ENCODE measurements around the gene PTPN4. TPM values are rescaled to one million over a fixed set of nuclear protein-coding genes. Genes with fewer than 3 reads are reported as not detected.

Gene PTPN4
- total RNA-seq, 2 experiments from 2014 or later: 49.3 to 50.6 TPM

- Histone ChIP-seq H3K4me3 (ENCODE audit: low read depth, low read length, poor library complexity, severe bottlenecking) (no peak overlapping the region), H2AFZ (ENCODE audit: low read length) (no peak overlapping the region), H3K9me2 (ENCODE audit: insufficient read depth, low read length) (no peaks in the 10 kb centered on the region), H3K4me2 (ENCODE audit: low read length) (no peak overlapping the region), H3K36me3 (ENCODE audit: insufficient read depth, low read length) (peaks cover 6% of the 10 kb centered on the region), H3K27ac (ENCODE audit: low read depth, low read length, poor library complexity, severe bottlenecking) (no peak overlapping the region), H4K20me1 (ENCODE audit: insufficient read depth, low read length) (no peaks in the 10 kb centered on the region), H3K79me2 (ENCODE audit: insufficient read depth, low read depth, low read length) (no peaks in the 10 kb centered on the region), H3K9me3 (ENCODE audit: low read length) (no peaks in the 10 kb centered on the region), H3K4me1 (ENCODE audit: insufficient read depth, low read length, poor library complexity, severe bottlenecking) (no peaks in the 10 kb centered on the region)
- no peak for DNase-seq (ENCODE audit: low spot score)
- POLR2A ChIA-PET: interaction anchor here (0.6 to 2.6 kb wide), 4 partner anchors 9 to 16 kb away, joined by 3 to 9 read pairs (median 6); no protein-coding TSS in a partner anchor
- CTCF ChIA-PET (ENCODE audit: unreplicated experiment): no interaction called here
- BruUV-seq (replicated peaks): no TSS peak
- intact Hi-C loops (cut with micrococcal nuclease; ENCODE audit: unreplicated experiment): no loop called here
- no peak for TF ChIP-seq CTCF (conservative IDR thresholded peaks at IDR 0.05; ENCODE audit: low read length)
- TF ChIP-seq EZH2phosphoT487 (IDR thresholded peaks at IDR 0.05; ENCODE audit: borderline replicate concordance, low read depth, low read length): no peak
These were observed 182.3 kb downstream of the PTPN4 start for GRCh38 chr2:119941981-119942513.

- Histone ChIP-seq H3K36me3 (ENCODE audit: insufficient read depth, low read length) (no peaks in the 10 kb centered on the region; the same call in 1 of the 2 replicates), H4K20me1 (ENCODE audit: insufficient read depth, low read length) (no peaks in the 10 kb centered on the region), H3K79me2 (ENCODE audit: insufficient read depth, low read depth, low read length) (no peaks in the 10 kb centered on the region), H3K9me3 (ENCODE audit: low read length) (no peaks in the 10 kb centered on the region), H3K4me1 (ENCODE audit: insufficient read depth, low read length, poor library complexity, severe bottlenecking) (no peaks in the 10 kb centered on the region), H3K27ac (ENCODE audit: low read depth, low read length, poor library complexity, severe bottlenecking) (no peak overlapping the region), H2AFZ (ENCODE audit: low read length) (no peak overlapping the region), H3K4me3 (ENCODE audit: low read depth, low read length, poor library complexity, severe bottlenecking) (no peak overlapping the region), H3K9me2 (ENCODE audit: insufficient read depth, low read length) (no peaks in the 10 kb centered on the region), H3K4me2 (ENCODE audit: low read length) (no peak overlapping the region)
- CTCF ChIA-PET (ENCODE audit: unreplicated experiment): no interaction called here
- TF ChIP-seq EZH2phosphoT487 (IDR thresholded peaks at IDR 0.05; ENCODE audit: borderline replicate concordance, low read depth, low read length): no peak
- no peak for TF ChIP-seq CTCF (conservative IDR thresholded peaks at IDR 0.05; ENCODE audit: low read length)
- DNase-seq (ENCODE audit: low spot score): no peak
- intact Hi-C loops (cut with micrococcal nuclease; ENCODE audit: unreplicated experiment): no loop called here
- BruUV-seq (replicated peaks): no TSS peak
- POLR2A ChIA-PET: interaction anchor here (1.2 to 2.6 kb wide), 4 partner anchors 10 to 56 kb away, joined by 3 to 9 read pairs (median 6); no protein-coding TSS in a partner anchor
These were observed 183.3 kb downstream of the PTPN4 start for GRCh38 chr2:119943058-119943457.

- no peaks in the 10 kb centered on the region for H3K9me3 ChIP-seq (ENCODE audit: low read length)
- DNase-seq (ENCODE audit: low spot score): no peak
- peaks cover 3% of the 10 kb centered on the region for H3K36me3 ChIP-seq (ENCODE audit: insufficient read depth, low read length)
- H3K4me3 ChIP-seq (ENCODE audit: low read depth, low read length, poor library complexity, severe bottlenecking): no peak overlapping the region
- no peaks in the 10 kb centered on the region for H4K20me1 ChIP-seq (ENCODE audit: insufficient read depth, low read length)
- intact Hi-C loops (cut with micrococcal nuclease; ENCODE audit: unreplicated experiment): no loop called here
- H3K79me2 ChIP-seq (ENCODE audit: insufficient read depth, low read depth, low read length): no peaks in the 10 kb centered on the region
- H3K27ac ChIP-seq (ENCODE audit: low read depth, low read length, poor library complexity, severe bottlenecking): no peak overlapping the region
- CTCF ChIA-PET (ENCODE audit: unreplicated experiment): no interaction called here
- POLR2A ChIA-PET: no interaction called here
- no peak overlapping the region for H2AFZ ChIP-seq (ENCODE audit: low read length)
- no peaks in the 10 kb centered on the region for H3K4me1 ChIP-seq (ENCODE audit: insufficient read depth, low read length, poor library complexity, severe bottlenecking)
- no peaks in the 10 kb centered on the region for H3K9me2 ChIP-seq (ENCODE audit: insufficient read depth, low read length)
- no peak for TF ChIP-seq CTCF (conservative IDR thresholded peaks at IDR 0.05; ENCODE audit: low read length)
- H3K4me2 ChIP-seq (ENCODE audit: low read length): no peak overlapping the region
- BruUV-seq (replicated peaks): no TSS peak
These were observed 187.8 kb downstream of the PTPN4 start for GRCh38 chr2:119947535-119947934.

Measured in OCI-LY7 (cell line).